GM12878 (cell line): ENCODE measurements around the gene PLEKHM2. TPM values are rescaled to one million over a fixed set of nuclear protein-coding genes. Genes with fewer than 3 reads are reported as not detected.

ENCODE experiments used
- ATAC-seq: fragments of 200-7000 bp; cut with Tn5 transposase; 3 replicates; pipeline ENCODE4 v1.9.1; 2020; ENCODE audit warnings: mild to moderate bottlenecking, moderate library complexity
- BruUV-seq: library from RNA; stranded (reverse); fragments of 400-500 nt; replicated peaks from 2 replicates; lab custom pipeline; 2021; lab: Mats Ljungman, UMichigan
- CTCF ChIA-PET: fragments of 300-600 bp; sonication (Branson Sonifier 250); formaldehyde crosslinking; extraction: SDS; loops from one replicate; lab custom pipeline; 2021; ENCODE audit warnings: inconsistent platforms; lab: Yijun Ruan, JAX
- POLR2A ChIA-PET: fragments of 350-600 bp; formaldehyde crosslinking; extraction: SDS; loops from one replicate; lab custom pipeline; 2021; ENCODE audit warnings: inconsistent platforms; lab: Charles Lee
- RAD21 ChIA-PET: fragments of 300-600 bp; sonication (Branson Sonifier 250); formaldehyde crosslinking; loops from one replicate; lab custom pipeline; 2023; ENCODE audit warnings: antibody characterized with exemption; ENCODE audit not compliant: unreplicated experiment; lab: Charles Lee
- SMC1A ChIA-PET: fragments of 300-600 bp; sonication (Branson Sonifier 250); formaldehyde crosslinking; loops from one replicate; lab custom pipeline; 2023; ENCODE audit not compliant: unreplicated experiment, uncharacterized antibody; lab: Charles Lee
- DNase-seq: peaks from one replicate; pipeline ENCODE4 v3.0.0-alpha.2; 2011; ENCODE audit warnings: low read depth, low spot score
- FAIRE-seq: peaks from 3 replicates; lab custom pipeline; 2011; peaks lifted over from hg19 to GRCh38; lab: Jason Lieb, UNC
- H2AFZ ChIP-seq: 2 replicates; pipeline ENCODE4 v1.6.0; 2011; ENCODE audit warnings: low read depth, low read length, control low read depth; ENCODE audit not compliant: control insufficient read depth
- H3K27ac ChIP-seq: 2 replicates; pipeline ENCODE4 v1.5.1; 2011; ENCODE audit warnings: control low read depth; ENCODE audit not compliant: control insufficient read depth, insufficient read depth
- H3K27me3 ChIP-seq, 2 experiments: replicated peaks in 1 of 2; 2 replicates each; pipeline versions ENCODE4 v1.6.0 to v1.6.1; 2011; ENCODE audit warnings: low read length in 1 of 2; ENCODE audit not compliant: control insufficient read depth in 2 of 2, insufficient read depth in 2 of 2
- H3K36me3 ChIP-seq, 2 experiments: 2 replicates each; pipeline ENCODE4 v1.5.1; 2011; ENCODE audit warnings: low read length in 1 of 2; ENCODE audit not compliant: control insufficient read depth in 2 of 2, insufficient read depth in 2 of 2
- H3K4me1 ChIP-seq: 2 replicates; pipeline ENCODE4 v1.6.1; 2011; ENCODE audit warnings: mild to moderate bottlenecking, low read length, moderate library complexity, mixed read lengths; ENCODE audit not compliant: control insufficient read depth, insufficient read depth
- H3K4me2 ChIP-seq: 2 replicates; pipeline ENCODE4 v1.6.0; 2011; ENCODE audit warnings: control low read depth; ENCODE audit not compliant: control insufficient read depth, insufficient read depth
- H3K4me3 ChIP-seq: fragments of 200-600 bp; sonication (generic); 2 replicates; pipeline ENCODE4 v1.5.1; 2016
- H3K79me2 ChIP-seq: 2 replicates; pipeline ENCODE4 v1.6.0; 2011; ENCODE audit warnings: low read length; ENCODE audit not compliant: control insufficient read depth, insufficient read depth
- H3K9ac ChIP-seq: 2 replicates; pipeline ENCODE4 v1.8.0; 2011; ENCODE audit warnings: low read length, control low read depth, mixed read lengths; ENCODE audit not compliant: control insufficient read depth, insufficient read depth
- H3K9me3 ChIP-seq: replicated peaks from 3 replicates; pipeline ENCODE4 v1.5.1; 2011; ENCODE audit warnings: mild to moderate bottlenecking, low read length; ENCODE audit not compliant: control insufficient read depth, insufficient read depth
- H4K20me1 ChIP-seq: 2 replicates; pipeline ENCODE4 v1.6.0; 2011; ENCODE audit not compliant: control insufficient read depth, insufficient read depth
- HDGF ChIP-seq: fragments of 450-650 bp; IDR thresholded peaks from 2 replicates; pipeline ENCODE4 v1.6.1; 2016; ENCODE audit warnings: antibody characterized with exemption
- MYC ChIP-seq: IDR thresholded peaks from 2 replicates; pipeline ENCODE4 v1.6.1; 2011; ENCODE audit warnings: mild to moderate bottlenecking, low read length, moderate library complexity, inconsistent platforms; ENCODE audit not compliant: insufficient read depth, insufficient replicate concordance, insufficient read length, severe bottlenecking
- ZBTB33 ChIP-seq: fragments of 450-650 bp; IDR thresholded peaks from 2 replicates; pipeline ENCODE4 v1.6.1; 2017; ENCODE audit warnings: mild to moderate bottlenecking
- WGBS: methylation state at CpG from one replicate; pipeline ENCODE4 v1.1.6; 2016; ENCODE audit warnings: low lambda C conversion rate; ENCODE audit not compliant: insufficient replicate concordance, insufficient coverage; ENCODE audit errors: missing lambda C conversion rate; 5-methylcytosine and 5-hydroxymethylcytosine counted together
- in situ Hi-C: fragments of 300-500 bp; cut with MboI; formaldehyde crosslinking; loops from 9 replicates; pipeline ENCODE4 v1.14.3; 2018; ENCODE audit warnings: mixed read lengths
- intact Hi-C: fragments of 100-400 bp; cut with micrococcal nuclease; formaldehyde crosslinking; loops from one replicate; pipeline ENCODE4 v1.14.2; 2022; ENCODE audit not compliant: unreplicated experiment
- polyA plus RNA-seq, 11 experiments: library from polyadenylated mRNA; depleted of rRNA in 4 of 11; unstranded in 6 of 11; stranded (reverse) in 5 of 11; fragments of >200 nt; fragmentation: Nextera tagmentation in 4 of 11; fragmentation: Illumina TruSeq in 1 of 11; extraction: Ambion mirVana in 4 of 11; extraction: Trizol in 1 of 11; gene quantifications; 1 replicate in 1 of 11; 2 replicates in 10 of 11; pipeline versions ENCODE4 v1.2.1 to v1.2.3, GENCODE V29; 2011 to 2016; ENCODE audit warnings: inconsistent platforms in 2 of 11, missing spikeins in 2 of 11, low read depth in 1 of 11
- total RNA-seq, 4 experiments: library from RNA; depleted of rRNA in 3 of 4; stranded (reverse); fragments of >200 nt in 3 of 4; fragmentation: Illumina TruSeq in 1 of 4; extraction: Trizol in 1 of 4; gene quantifications; 2 replicates each; pipeline versions ENCODE4 v1.2.1 to v1.2.3, GENCODE V29; 2013 to 2021

PLEKHM2 gene
- total and polyA plus RNA-seq, 10 of the 15 experiments (the other 5 are each of a cell fraction or from before 2014, with no cell fraction given) = 0.37 to 55.2 (median 19.3) TPM

- no TSS peak for BruUV-seq
- CTCF ChIA-PET = no interaction called here
- H3K4me3 ChIP-seq = no peak overlapping the region
- H3K4me1 ChIP-seq = no peaks in the 10 kb centered on the region
- H3K4me2 ChIP-seq = no peak overlapping the region
- in situ Hi-C loops = no loop called here
- H4K20me1 ChIP-seq = no peaks in the 10 kb centered on the region
- ATAC-seq (no peak), FAIRE-seq (no peak), DNase-seq (no peak)
- SMC1A ChIA-PET = no interaction called here
- no peak overlapping the region for H2AFZ ChIP-seq
- no peaks in the 10 kb centered on the region for H3K36me3 ChIP-seq
- peaks cover 8 to 22% of the 10 kb centered on the region in 2 experiments; a peak in 3 of 4 replicates for H3K27me3 ChIP-seq
- no peaks in the 10 kb centered on the region for H3K79me2 ChIP-seq
- 45% methylated on average over 9 of the region's 9 CpGs for WGBS
- TF ChIP-seq MYC (no peak), HDGF (no peak), ZBTB33 (no peak)
- RAD21 ChIA-PET = no interaction called here
- H3K9me3 ChIP-seq = no peaks in the 10 kb centered on the region
- POLR2A ChIA-PET = interaction anchor here (0.6 kb wide), 1 partner anchor 551 kb away, joined by 3 read pairs; no protein-coding TSS in a partner anchor
- no peak overlapping the region for H3K9ac ChIP-seq
- intact Hi-C loops = no loop called here
- H3K27ac ChIP-seq = no peak overlapping the region
Observed at GRCh38 chr1:15757016-15757543, 73.0 kb downstream of the PLEKHM2 start.
